Small intestine (tissue), 7 donors: ENCODE results near the gene LRIT1. TPM values are rescaled to one million over a fixed set of nuclear protein-coding genes. Genes with fewer than 3 reads are reported as not detected.

Source experiments
- DNase-seq, 2 donors: peaks; one replicate each; pipeline versions ENCODE4 v3.0.0 to v3.0.0-alpha.2; 2013
- FAIRE-seq: peaks from 2 replicates; lab custom pipeline; 2012; peaks lifted over from hg19 to GRCh38; lab: Jason Lieb, UNC
- H3K27ac ChIP-seq, 3 donors: one replicate each; pipeline ENCODE4 v1.5.1; 2013; ENCODE audit warnings: low read length in 2 of 3, mild to moderate bottlenecking in 2 of 3, control low read depth in 1 of 3, inconsistent platforms in 1 of 3, low read depth in 1 of 3, moderate library complexity in 1 of 3
- H3K27me3 ChIP-seq, 3 donors: one replicate each; pipeline ENCODE4 v1.6.1; 2013; ENCODE audit warnings: low read length in 3 of 3, inconsistent platforms in 1 of 3; ENCODE audit not compliant: control insufficient read depth in 3 of 3, insufficient read depth in 3 of 3
- H3K36me3 ChIP-seq, 3 donors: one replicate each; pipeline ENCODE4 v1.6.1; 2013; ENCODE audit warnings: low read length in 3 of 3, inconsistent platforms in 1 of 3, low read depth in 1 of 3, mild to moderate bottlenecking in 1 of 3, moderate library complexity in 1 of 3; ENCODE audit not compliant: control insufficient read depth in 3 of 3, insufficient read depth in 2 of 3
- H3K4me1 ChIP-seq, 3 donors: one replicate each; pipeline ENCODE4 v1.6.1; 2013; ENCODE audit warnings: low read length in 2 of 3, inconsistent platforms in 1 of 3, low read depth in 1 of 3, mild to moderate bottlenecking in 1 of 3, moderate library complexity in 1 of 3; ENCODE audit not compliant: control insufficient read depth in 3 of 3, insufficient read depth in 2 of 3
- H3K4me3 ChIP-seq, 3 donors: one replicate each; pipeline ENCODE4 v1.5.1; 2013; ENCODE audit warnings: low read length in 3 of 3, control low read depth in 1 of 3, inconsistent platforms in 1 of 3, low read depth in 1 of 3, mild to moderate bottlenecking in 1 of 3, moderate library complexity in 1 of 3
- H3K9me3 ChIP-seq, 2 donors: one replicate each; pipeline ENCODE4 v1.6.1; 2013; ENCODE audit warnings: low read depth in 1 of 2, low read length in 1 of 2; ENCODE audit not compliant: control insufficient read depth in 2 of 2, insufficient read depth in 1 of 2
- WGBS, 3 donors: extraction: QIAGEN DNeasy Blood & Tissue Kit; methylation state at CpG; one replicate each; pipeline ENCODE4 v1.1.7; 2013; 5-methylcytosine and 5-hydroxymethylcytosine counted together
- polyA plus RNA-seq, 4 donors: library from polyadenylated mRNA; stranded (reverse) in 3 of 4; unstranded in 1 of 4; fragments of 200-250 nt in 3 of 4; fragments of 120-200 nt in 1 of 4; gene quantifications; one replicate each; pipeline versions ENCODE4 v1.2.1 to v1.2.3, GENCODE V29; 2013
- donor health status: healthy with polysubstance abuse.
- donor health status: control.
- donor health status: control.
- donor health status: Bipolar disorder and iron deficiency.
- donor health status: healthy.

LRIT1 gene
- polyA plus RNA-seq, 4 donors: not detected

- Histone ChIP-seq H3K9me3 (no peaks in the 10 kb centered on the region), H3K4me1 (no peaks in the 10 kb centered on the region), H3K27me3 (no peaks in the 10 kb centered on the region), H3K27ac (no peak overlapping the region), H3K4me3 (no peak overlapping the region), H3K36me3 (no peaks in the 10 kb centered on the region)
- DNase-seq: no peak
- WGBS, 3 donors: 68 to 83% (median 73%) methylated on average over 1 of the region's 1 CpG
- no peak for FAIRE-seq
These were observed 27.8 kb upstream of the LRIT1 start for GRCh38 chr10:84269162-84269561.

GRCh38 chr10:84267503-84268126, 26.3 kb upstream of the LRIT1 start:
- no peak for FAIRE-seq
- 41 to 64% (median 63%) methylated on average over 7 of the region's 7 CpGs for WGBS, 3 donors
- Histone ChIP-seq H3K27ac (no peak overlapping the region), H3K36me3 (no peaks in the 10 kb centered on the region), H3K27me3 (no peaks in the 10 kb centered on the region), H3K9me3 (no peaks in the 10 kb centered on the region), H3K4me3 (no peak overlapping the region), H3K4me1 (no peaks in the 10 kb centered on the region)
- peak; percentile 16 to 38 for DNase-seq

GRCh38 chr10:84265418-84265817, 24.1 kb upstream of the LRIT1 start:
- H3K27me3 ChIP-seq: no peaks in the 10 kb centered on the region
- no peaks in the 10 kb centered on the region for H3K4me1 ChIP-seq
- H3K9me3 ChIP-seq: no peaks in the 10 kb centered on the region
- DNase-seq (no peak), FAIRE-seq (no peak)
- no peak overlapping the region for H3K27ac ChIP-seq
- WGBS, 3 donors: 17 to 61% (median 44%) methylated on average over 4 of the region's 4 CpGs
- H3K4me3 ChIP-seq: no peak overlapping the region
- no peaks in the 10 kb centered on the region for H3K36me3 ChIP-seq

- Histone ChIP-seq H3K4me3 (no peak overlapping the region), H3K27me3 (no peaks in the 10 kb centered on the region), H3K9me3 (no peaks in the 10 kb centered on the region), H3K27ac (no peak overlapping the region), H3K4me1 (no peaks in the 10 kb centered on the region), H3K36me3 (no peaks in the 10 kb centered on the region)
- WGBS, 3 donors: 2 to 4% (median 3%) methylated on average over 11 of the region's 11 CpGs
- FAIRE-seq (no peak), DNase-seq (peak; percentile 50 to 56)
These were observed 23.3 kb upstream of the LRIT1 start for GRCh38 chr10:84264611-84265141.

GRCh38 chr10:84263716-84264115, 22.4 kb upstream of the LRIT1 start:
- no peaks in the 10 kb centered on the region for H3K4me1 ChIP-seq
- DNase-seq: no peak
- no peak overlapping the region for H3K4me3 ChIP-seq
- H3K27ac ChIP-seq: no peak overlapping the region
- no peak for FAIRE-seq
- H3K36me3 ChIP-seq: no peaks in the 10 kb centered on the region
- 80 to 84% (median 82%) methylated on average over 5 of the region's 5 CpGs for whole genome bisulfite sequencing, 3 donors
- no peaks in the 10 kb centered on the region for H3K9me3 ChIP-seq
- no peaks in the 10 kb centered on the region for H3K27me3 ChIP-seq

- 75 to 91% (median 79%) methylated on average over 12 to 13 of the region's 13 CpGs for WGBS, 3 donors
- Histone ChIP-seq H3K9me3 (no peaks in the 10 kb centered on the region), H3K27ac (no peak overlapping the region), H3K4me3 (no peak overlapping the region), H3K27me3 (no peaks in the 10 kb centered on the region), H3K36me3 (no peaks in the 10 kb centered on the region), H3K4me1 (no peaks in the 10 kb centered on the region)
- FAIRE-seq (no peak), DNase-seq (no peak)
These were observed 21.0 kb upstream of the LRIT1 start for GRCh38 chr10:84262190-84262956.

GRCh38 chr10:84261236-84261915, 20.0 kb upstream of the LRIT1 start:
- Histone ChIP-seq H3K36me3 (no peaks in the 10 kb centered on the region), H3K27me3 (peaks cover 0 to 3% (median 0%) of the 10 kb centered on the region in 3 donors), H3K4me3 (no peak overlapping the region), H3K9me3 (no peaks in the 10 kb centered on the region), H3K4me1 (no peaks in the 10 kb centered on the region), H3K27ac (no peak overlapping the region)
- DNase-seq (no peak), FAIRE-seq (no peak)
- 73 to 85% (median 83%) methylated on average over 7 of the region's 7 CpGs for WGBS, 3 donors

GRCh38 chr10:84258034-84258695, 16.8 kb upstream of the LRIT1 start:
- Histone ChIP-seq H3K27ac (no peak overlapping the region), H3K4me3 (no peak overlapping the region), H3K27me3 (peaks cover 0 to 3% (median 0%) of the 10 kb centered on the region in 3 donors), H3K9me3 (no peaks in the 10 kb centered on the region), H3K36me3 (no peaks in the 10 kb centered on the region), H3K4me1 (no peaks in the 10 kb centered on the region)
- WGBS, 3 donors: 79 to 92% (median 83%) methylated on average over 7 of the region's 7 CpGs
- DNase-seq: no peak
- no peak for FAIRE-seq
